ENCODE results near the gene MPC1. TPM values are rescaled to one million over a fixed set of nuclear protein-coding genes. Genes with fewer than 3 reads are reported as not detected.
"Not testable (repeated sequence)": the region's sequence is repeated elsewhere in the genome, so short reads cannot be mapped to it uniquely, and the experiment has no call there.

MPC1 gene
- total RNA-seq, 4 donors from 2014 or later = 33.4 to 99.4 (median 58.8) TPM

- ATAC-seq (ENCODE audit: low FRiP score) (no peak), DNase-seq (ENCODE audit: low spot score) (no peak)
- TF ChIP-seq CTCF (IDR thresholded peaks at IDR 0.05) = no peak
These were observed 26.4 kb upstream of the MPC1 start for GRCh38 chr6:166408936-166409755.

- TF ChIP-seq CTCF (IDR thresholded peaks at IDR 0.05) = no peak
- ATAC-seq (ENCODE audit: low FRiP score) (no peak), DNase-seq (ENCODE audit: low spot score) (no peak)
These were observed 23.5 kb upstream of the MPC1 start for GRCh38 chr6:166406197-166406596.

- ATAC-seq (ENCODE audit: low FRiP score) = no peak
- no peak for TF ChIP-seq CTCF (IDR thresholded peaks at IDR 0.05)
- no peak for DNase-seq (ENCODE audit: low spot score)
These were observed 22.6 kb upstream of the MPC1 start for GRCh38 chr6:166405386-166405785.

- ATAC-seq (ENCODE audit: low FRiP score) = no peak
- DNase-seq (ENCODE audit: low spot score) = no peak
- no peak for TF ChIP-seq CTCF (IDR thresholded peaks at IDR 0.05)
These were observed 20.0 kb upstream of the MPC1 start for GRCh38 chr6:166402582-166403277.

GRCh38 chr6:166400649-166401250, 18.0 kb upstream of the MPC1 start:
- TF ChIP-seq CTCF (IDR thresholded peaks at IDR 0.05) = peak in 1 of 3 donors; percentile 28
- peak; percentile 63 for ATAC-seq (ENCODE audit: low FRiP score)
- DNase-seq (ENCODE audit: low spot score) = not testable (repeated sequence)

GRCh38 chr6:166400181-166400580, 17.4 kb upstream of the MPC1 start:
- ATAC-seq (ENCODE audit: low FRiP score) (no peak), DNase-seq (ENCODE audit: low spot score) (no peak)
- TF ChIP-seq CTCF (IDR thresholded peaks at IDR 0.05) = no peak

All from omental fat pad (tissue), 4 donors.